Measurements from ENCODE around the gene TSPAN5.

The TSPAN5 gene

GRCh38 chr4:98502624-98503023, 155.8 kb downstream of the TSPAN5 start:
- H3K4me3 ChIP-seq (ENCODE audit: low read depth, low read length): no peak overlapping the region
- ChIA-PET CTCF (no interaction called here), POLR2A (no interaction called here)

DNA sequence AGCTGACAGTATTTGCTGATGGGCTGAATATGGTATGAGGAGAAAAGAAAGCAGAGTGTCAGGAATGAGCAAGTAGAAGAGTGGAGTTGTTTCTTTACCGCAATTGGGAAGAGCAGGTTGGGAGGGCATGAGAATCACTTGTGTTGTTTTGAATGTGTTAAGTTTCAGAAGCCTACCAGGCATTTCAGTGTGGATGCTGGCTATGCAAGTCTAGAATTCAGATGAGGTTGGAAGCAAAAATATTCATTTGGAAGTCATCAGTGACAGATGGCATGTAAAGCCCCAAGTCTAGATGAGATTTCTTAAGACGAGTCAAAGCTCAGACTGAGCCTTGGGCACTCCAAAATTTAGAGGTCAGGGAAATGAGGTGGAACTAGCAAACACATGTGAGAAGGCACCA, 156.4 kb downstream of the TSPAN5 start:
- Histone ChIP-seq H3K4me1 (ENCODE audit: control insufficient read depth, insufficient read depth, low read length) (no peaks in the 10 kb centered on the region), H3K9me3 (ENCODE audit: control insufficient read depth, insufficient read depth, low read depth, low read length) (no peaks in the 10 kb centered on the region), H3K27ac (ENCODE audit: extremely low read depth, low read depth, low read length) (no peak overlapping the region), H3K4me3 (ENCODE audit: low read depth, low read length) (no peak overlapping the region), H3K36me3 (ENCODE audit: control insufficient read depth in 2 of 2, insufficient read depth in 1 of 2, low read length in 2 of 2) (no peaks in the 10 kb centered on the region)
- TF ChIP-seq ZNF704 (tag by site-specific recombination; IDR thresholded peaks at IDR 0.05) (no peak), ZNF112 (tag by site-specific recombination; IDR thresholded peaks at IDR 0.05) (no peak), GLIS2 (tag by site-specific recombination; IDR thresholded peaks at IDR 0.05) (no peak), ZNF366 (tag by site-specific recombination; conservative IDR thresholded peaks at IDR 0.05) (no peak), SP3 (tag by site-specific recombination; IDR thresholded peaks at IDR 0.05) (no peak), ZNF266 (tag by site-specific recombination; IDR thresholded peaks at IDR 0.05; ENCODE audit: low read depth) (no peak), ZNF423 (tag by site-specific recombination; IDR thresholded peaks at IDR 0.05) (no peak), ZNF692 (tag by site-specific recombination; IDR thresholded peaks at IDR 0.05) (no peak), KLF7 (tag by site-specific recombination; IDR thresholded peaks at IDR 0.05; ENCODE audit: borderline replicate concordance) (no peak), ZNF426 (tag by site-specific recombination; IDR thresholded peaks at IDR 0.05) (no peak), ZNF221 (tag by site-specific recombination; IDR thresholded peaks at IDR 0.05; ENCODE audit: borderline replicate concordance) (no peak), ZNF146 (tag by site-specific recombination; IDR thresholded peaks at IDR 0.05) (no peak), ZNF138 (tag by site-specific recombination; IDR thresholded peaks at IDR 0.05; ENCODE audit: borderline replicate concordance) (no peak), ZNF248 (tag by site-specific recombination; IDR thresholded peaks at IDR 0.05) (no peak), ZNF174 (tag by site-specific recombination; IDR thresholded peaks at IDR 0.05) (no peak)
- TF ChIP-seq, protein P1, sequence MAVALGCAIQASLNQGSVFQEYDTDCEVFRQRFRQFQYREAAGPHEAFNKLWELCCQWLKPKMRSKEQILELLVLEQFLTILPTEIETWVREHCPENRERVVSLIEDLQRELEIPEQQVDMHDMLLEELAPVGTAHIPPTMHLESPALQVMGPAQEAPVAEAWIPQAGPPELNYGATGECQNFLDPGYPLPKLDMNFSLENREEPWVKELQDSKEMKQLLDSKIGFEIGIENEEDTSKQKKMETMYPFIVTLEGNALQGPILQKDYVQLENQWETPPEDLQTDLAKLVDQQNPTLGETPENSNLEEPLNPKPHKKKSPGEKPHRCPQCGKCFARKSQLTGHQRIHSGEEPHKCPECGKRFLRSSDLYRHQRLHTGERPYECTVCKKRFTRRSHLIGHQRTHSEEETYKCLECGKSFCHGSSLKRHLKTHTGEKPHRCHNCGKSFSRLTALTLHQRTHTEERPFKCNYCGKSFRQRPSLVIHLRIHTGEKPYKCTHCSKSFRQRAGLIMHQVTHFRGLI (tag by site-specific recombination; IDR thresholded peaks at IDR 0.05): no peak
- TF ChIP-seq, protein P2, sequence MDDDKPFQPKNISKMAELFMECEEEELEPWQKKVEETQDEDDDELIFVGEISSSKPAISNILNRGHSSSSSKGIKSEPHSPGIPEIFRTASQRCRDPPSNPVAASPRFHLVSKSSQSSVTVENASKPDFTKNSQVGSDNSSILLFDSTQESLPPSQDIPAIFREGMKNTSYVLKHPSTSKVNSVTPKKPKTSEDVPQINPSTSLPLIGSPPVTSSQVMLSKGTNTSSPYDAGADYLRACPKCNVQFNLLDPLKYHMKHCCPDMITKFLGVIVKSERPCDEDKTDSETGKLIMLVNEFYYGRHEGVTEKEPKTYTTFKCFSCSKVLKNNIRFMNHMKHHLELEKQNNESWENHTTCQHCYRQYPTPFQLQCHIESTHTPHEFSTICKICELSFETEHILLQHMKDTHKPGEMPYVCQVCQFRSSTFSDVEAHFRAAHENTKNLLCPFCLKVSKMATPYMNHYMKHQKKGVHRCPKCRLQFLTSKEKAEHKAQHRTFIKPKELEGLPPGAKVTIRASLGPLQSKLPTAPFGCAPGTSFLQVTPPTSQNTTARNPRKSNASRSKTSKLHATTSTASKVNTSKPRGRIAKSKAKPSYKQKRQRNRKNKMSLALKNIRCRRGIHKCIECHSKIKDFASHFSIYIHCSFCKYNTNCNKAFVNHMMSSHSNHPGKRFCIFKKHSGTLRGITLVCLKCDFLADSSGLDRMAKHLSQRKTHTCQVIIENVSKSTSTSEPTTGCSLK (tag by site-specific recombination; IDR thresholded peaks at IDR 0.05): no peak
- TF ChIP-seq, protein P3, sequence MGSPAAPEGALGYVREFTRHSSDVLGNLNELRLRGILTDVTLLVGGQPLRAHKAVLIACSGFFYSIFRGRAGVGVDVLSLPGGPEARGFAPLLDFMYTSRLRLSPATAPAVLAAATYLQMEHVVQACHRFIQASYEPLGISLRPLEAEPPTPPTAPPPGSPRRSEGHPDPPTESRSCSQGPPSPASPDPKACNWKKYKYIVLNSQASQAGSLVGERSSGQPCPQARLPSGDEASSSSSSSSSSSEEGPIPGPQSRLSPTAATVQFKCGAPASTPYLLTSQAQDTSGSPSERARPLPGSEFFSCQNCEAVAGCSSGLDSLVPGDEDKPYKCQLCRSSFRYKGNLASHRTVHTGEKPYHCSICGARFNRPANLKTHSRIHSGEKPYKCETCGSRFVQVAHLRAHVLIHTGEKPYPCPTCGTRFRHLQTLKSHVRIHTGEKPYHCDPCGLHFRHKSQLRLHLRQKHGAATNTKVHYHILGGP (tag by site-specific recombination; IDR thresholded peaks at IDR 0.05): no peak
- ChIA-PET POLR2A (no interaction called here), CTCF (no interaction called here)

More at GRCh38 chr4:98502624-98503023, 155.8 kb downstream of the TSPAN5 start:
- Histone ChIP-seq H3K36me3 (ENCODE audit: control insufficient read depth in 2 of 2, insufficient read depth in 1 of 2, low read length in 2 of 2) (no peaks in the 10 kb centered on the region), H3K27ac (ENCODE audit: extremely low read depth, low read depth, low read length) (no peak overlapping the region), H3K9me3 (ENCODE audit: control insufficient read depth, insufficient read depth, low read depth, low read length) (no peaks in the 10 kb centered on the region), H3K4me1 (ENCODE audit: control insufficient read depth, insufficient read depth, low read length) (no peaks in the 10 kb centered on the region)
- TF ChIP-seq ZIC2 (tag by site-specific recombination; IDR thresholded peaks at IDR 0.05) (no peak), ZNF423 (tag by site-specific recombination; IDR thresholded peaks at IDR 0.05) (no peak), ZNF544 (tag by site-specific recombination; IDR thresholded peaks at IDR 0.05) (no peak), ZFP41 (tag by site-specific recombination; IDR thresholded peaks at IDR 0.05; ENCODE audit: borderline replicate concordance) (no peak), ZNF639 (tag by site-specific recombination; IDR thresholded peaks at IDR 0.05) (no peak), ZNF792 (tag by site-specific recombination; IDR thresholded peaks at IDR 0.05) (no peak), HOXA7 (CRISPR knock-in tag; IDR thresholded peaks at IDR 0.05; ENCODE audit: borderline replicate concordance) (no peak), ZNF654 (tag by site-specific recombination; IDR thresholded peaks at IDR 0.05; ENCODE audit: low read depth) (no peak), ZSCAN18 (tag by site-specific recombination; IDR thresholded peaks at IDR 0.05) (no peak), ZNF521 (tag by site-specific recombination; IDR thresholded peaks at IDR 0.05) (no peak)

Data from HEK293 (cell line).